ENCODE measurements around the gene GAGE10.

The GAGE10 gene

GRCh38 chrX:49303346-49303745 is at the start of gene GAGE10:
GAGE10 (plus strand) TSS chrX:49303646; CDS start chrX:49304860, 1,214 bp downstream.
- no peak for DNase-seq

- no peak for DNase-seq
These were observed 48.8 kb upstream of the GAGE10 start for GRCh38 chrX:49254639-49255038.

- DNase-seq = no peak
These were observed 47.0 kb upstream of the GAGE10 start for GRCh38 chrX:49256268-49256995.

- no peak for DNase-seq
These were observed 46.2 kb upstream of the GAGE10 start for GRCh38 chrX:49257074-49257790.

- peak; percentile 33 for DNase-seq
These were observed 45.3 kb upstream of the GAGE10 start for GRCh38 chrX:49257846-49258748.

- no peak for DNase-seq
These were observed 44.7 kb upstream of the GAGE10 start for GRCh38 chrX:49258749-49259124.

- no peak for DNase-seq
These were observed 43.0 kb upstream of the GAGE10 start for GRCh38 chrX:49260221-49260985.

GRCh38 chrX:49262603-49263002 is 40.8 kb upstream of the GAGE10 start:
- peak; percentile 23 for DNase-seq

- no peak for DNase-seq
These were observed 39.8 kb upstream of the GAGE10 start for GRCh38 chrX:49263631-49264030.

GRCh38 chrX:49264460-49264859 is 39.0 kb upstream of the GAGE10 start, which contains the start of gene FOXP3:
FOXP3 (minus strand) TSS chrX:49264710; CDS start chrX:49258505, 6,205 bp downstream.
- peak; percentile 19 for DNase-seq

GRCh38 chrX:49266523-49267445 is 36.7 kb upstream of the GAGE10 start:
- no peak for DNase-seq

GRCh38 chrX:49268702-49269009 is 34.8 kb upstream of the GAGE10 start:
- no peak for DNase-seq

GRCh38 chrX:49269010-49269766 is 34.3 kb upstream of the GAGE10 start:
- peak; percentile 96 for DNase-seq

- DNase-seq = no peak
These were observed 33.6 kb upstream of the GAGE10 start, which contains the start of gene PPP1R3F for GRCh38 chrX:49269767-49270248. PPP1R3F (plus strand) TSS chrX:49269793; CDS start chrX:49269870, 77 bp downstream.

- DNase-seq = no peak
These were observed 33.1 kb upstream of the GAGE10 start for GRCh38 chrX:49270249-49270921.

GRCh38 chrX:49271341-49271740 is 32.1 kb upstream of the GAGE10 start:
- DNase-seq = peak; percentile 25

GRCh38 chrX:49272421-49272820 is 31.0 kb upstream of the GAGE10 start:
- DNase-seq = no peak

- peak; percentile 66 for DNase-seq
These were observed 30.2 kb upstream of the GAGE10 start for GRCh38 chrX:49273181-49273727.

- DNase-seq = no peak
These were observed 27.2 kb upstream of the GAGE10 start for GRCh38 chrX:49276207-49276606.

Measured in stimulated activated CD4-positive, alpha-beta T cell treated with anti-CD3 and anti-CD28 coated beads, Interleukin-15, amount 100 ng/mL, for 24 hours (primary cell).